HepG2 (cell line): Measurements from ENCODE around the gene CCDC142. TPM values are rescaled to one million over a fixed set of nuclear protein-coding genes. Genes with fewer than 3 reads are reported as not detected.
A peak's percentile ranks its signal among the peaks of the same experiment; 100 is the strongest.

ENCODE experiments used
- EZH2 ChIP-seq: conservative IDR thresholded peaks from 2 replicates; pipeline ENCODE4 v1.6.1; 2012; ENCODE audit warnings: mild to moderate bottlenecking, low read depth, low read length, moderate library complexity
- HNRNPK ChIP-seq: fragments of 200-400 bp; formaldehyde crosslinking; IDR thresholded peaks from 2 replicates; pipeline ENCODE4 v1.6.1; 2018; ENCODE audit warnings: low read length, low read depth, moderate library complexity, mild to moderate bottlenecking; ENCODE audit not compliant: poor library complexity, severe bottlenecking
- IRX3 ChIP-seq: sonication (generic); formaldehyde crosslinking; IDR thresholded peaks from 2 replicates; pipeline ENCODE4 v1.8.1; 2023; ENCODE audit warnings: mild to moderate bottlenecking, low read depth, missing genetic modification reagents, borderline replicate concordance
- NFRKB ChIP-seq: fragments of 450-650 bp; IDR thresholded peaks from 2 replicates; pipeline ENCODE4 v1.6.1; 2017
- PRDM15 ChIP-seq: sonication (generic); formaldehyde crosslinking; IDR thresholded peaks from 2 replicates; pipeline ENCODE4 v1.4.0; 2020; ENCODE audit warnings: missing genetic modification reagents
- RCOR2 ChIP-seq: IDR thresholded peaks from 2 replicates; pipeline ENCODE4 v1.6.1; 2016; ENCODE audit warnings: missing biosample characterization, missing genetic modification reagents
- ZNF124 ChIP-seq: sonication (generic); formaldehyde crosslinking; IDR thresholded peaks from 2 replicates; pipeline ENCODE4 v1.4.0; 2020; ENCODE audit warnings: missing genetic modification reagents
- ZNF446 ChIP-seq: sonication (generic); formaldehyde crosslinking; IDR thresholded peaks from 2 replicates; pipeline ENCODE4 v1.5.0; 2020; ENCODE audit warnings: mild to moderate bottlenecking, missing genetic modification reagents
- ZNF510 ChIP-seq: sonication (generic); formaldehyde crosslinking; IDR thresholded peaks from 2 replicates; pipeline ENCODE4 v1.4.0; 2020; ENCODE audit warnings: low read depth, mild to moderate bottlenecking, missing genetic modification reagents
- ZNF563 ChIP-seq: sonication (generic); formaldehyde crosslinking; IDR thresholded peaks from 2 replicates; pipeline ENCODE4 v1.8.0; 2022; ENCODE audit warnings: mild to moderate bottlenecking, moderate library complexity, missing genetic modification reagents
- ZNF660 ChIP-seq: sonication (generic); formaldehyde crosslinking; IDR thresholded peaks from 2 replicates; pipeline ENCODE4 v1.5.1; 2020; ENCODE audit warnings: mild to moderate bottlenecking, low read depth, missing genetic modification reagents, borderline replicate concordance
- ZNF883 ChIP-seq: sonication (generic); formaldehyde crosslinking; IDR thresholded peaks from 2 replicates; pipeline ENCODE4 v1.5.1; 2020; ENCODE audit warnings: mild to moderate bottlenecking, missing genetic modification reagents; ENCODE audit errors: not compliant biosample characterization
- ZSCAN22 ChIP-seq: sonication (generic); formaldehyde crosslinking; IDR thresholded peaks from 2 replicates; pipeline ENCODE4 v1.4.0; 2020; ENCODE audit warnings: mild to moderate bottlenecking, missing genetic modification reagents
- polyA plus RNA-seq, 8 experiments: library from polyadenylated mRNA; depleted of rRNA in 3 of 8; stranded (reverse) in 7 of 8; unstranded in 1 of 8; fragments of >200 nt; fragmentation: Illumina TruSeq in 4 of 8; extraction: Trizol in 4 of 8; gene quantifications; 2 replicates each; pipeline versions ENCODE4 v1.2.1 to v1.2.3, GENCODE V29; 2011 to 2016; ENCODE audit warnings: low read depth in 4 of 8, missing spikeins in 1 of 8, mixed read lengths in 1 of 8; ENCODE audit not compliant: insufficient read depth in 1 of 8
- total RNA-seq, 5 experiments: library from RNA; depleted of rRNA; stranded (reverse); fragments of >200 nt; fragmentation: Illumina TruSeq; extraction: Trizol; gene quantifications; 2 replicates each; pipeline ENCODE4 v1.2.3, GENCODE V29; 2016; ENCODE audit warnings: low read depth in 1 of 5
- TF ChIP-seq, protein P1 (sequence below): sonication (generic); formaldehyde crosslinking; conservative IDR thresholded peaks from 2 replicates; pipeline ENCODE4 v1.4.0; 2020; ENCODE audit warnings: mild to moderate bottlenecking, missing genetic modification reagents, moderate library complexity
- TF ChIP-seq, protein P2 (sequence below), 2 experiments: sonication (generic) in 1 of 2; formaldehyde crosslinking in 1 of 2; IDR thresholded peaks; 2 replicates each; pipeline versions ENCODE4 v1.5.1 to v1.6.1; 2011 to 2020; ENCODE audit warnings: borderline replicate concordance in 1 of 2, low read depth in 1 of 2, low read length in 1 of 2, mild to moderate bottlenecking in 1 of 2, missing genetic modification reagents in 1 of 2, moderate library complexity in 1 of 2
- TF ChIP-seq, protein P3 (sequence below): sonication (generic); formaldehyde crosslinking; IDR thresholded peaks from 2 replicates; pipeline ENCODE4 v1.5.1; 2020; ENCODE audit warnings: missing genetic modification reagents, mild to moderate bottlenecking, borderline replicate concordance

Gene CCDC142
- total and polyA plus RNA-seq, 2 of the 13 experiments (the other 11 are each of a cell fraction or from before 2014, with no cell fraction given), result 14.7 to 30.4 TPM

DNA sequence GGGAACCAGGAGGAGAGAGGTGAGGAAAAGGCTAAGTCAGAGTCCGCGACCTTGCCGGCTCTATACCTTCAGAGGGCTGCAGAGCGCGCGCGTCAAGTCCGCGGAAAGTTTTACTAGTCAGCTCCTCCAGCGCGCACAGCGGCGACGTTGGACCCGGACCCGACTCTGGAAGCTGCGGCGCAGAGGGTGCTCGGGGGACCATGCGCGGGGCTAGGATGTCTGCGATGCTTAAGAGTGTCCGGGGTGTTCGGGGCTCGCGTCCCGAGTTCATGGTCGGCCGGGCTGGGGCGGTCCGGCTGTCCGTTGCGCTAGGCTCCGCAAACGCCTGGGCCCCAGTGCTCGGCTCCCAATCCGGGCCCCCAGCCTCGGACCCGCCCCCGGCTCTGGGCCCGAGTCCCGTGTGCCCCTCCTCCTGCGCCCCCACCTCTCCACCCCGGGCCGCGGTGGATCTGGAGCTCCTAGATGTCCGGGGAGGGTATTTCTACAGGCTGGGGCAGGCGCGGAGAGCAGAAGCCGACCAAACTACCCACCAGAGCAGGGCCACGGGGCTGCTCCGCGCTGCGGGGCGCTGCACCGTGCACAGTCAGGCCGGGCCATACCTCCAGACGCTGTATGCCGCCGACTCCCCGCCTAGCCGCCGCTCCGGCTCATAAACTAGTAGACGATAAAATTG lies 16.6 kb upstream of the CCDC142 start, which contains the start of gene LBX2 (continued):
- TF ChIP-seq, protein P1, sequence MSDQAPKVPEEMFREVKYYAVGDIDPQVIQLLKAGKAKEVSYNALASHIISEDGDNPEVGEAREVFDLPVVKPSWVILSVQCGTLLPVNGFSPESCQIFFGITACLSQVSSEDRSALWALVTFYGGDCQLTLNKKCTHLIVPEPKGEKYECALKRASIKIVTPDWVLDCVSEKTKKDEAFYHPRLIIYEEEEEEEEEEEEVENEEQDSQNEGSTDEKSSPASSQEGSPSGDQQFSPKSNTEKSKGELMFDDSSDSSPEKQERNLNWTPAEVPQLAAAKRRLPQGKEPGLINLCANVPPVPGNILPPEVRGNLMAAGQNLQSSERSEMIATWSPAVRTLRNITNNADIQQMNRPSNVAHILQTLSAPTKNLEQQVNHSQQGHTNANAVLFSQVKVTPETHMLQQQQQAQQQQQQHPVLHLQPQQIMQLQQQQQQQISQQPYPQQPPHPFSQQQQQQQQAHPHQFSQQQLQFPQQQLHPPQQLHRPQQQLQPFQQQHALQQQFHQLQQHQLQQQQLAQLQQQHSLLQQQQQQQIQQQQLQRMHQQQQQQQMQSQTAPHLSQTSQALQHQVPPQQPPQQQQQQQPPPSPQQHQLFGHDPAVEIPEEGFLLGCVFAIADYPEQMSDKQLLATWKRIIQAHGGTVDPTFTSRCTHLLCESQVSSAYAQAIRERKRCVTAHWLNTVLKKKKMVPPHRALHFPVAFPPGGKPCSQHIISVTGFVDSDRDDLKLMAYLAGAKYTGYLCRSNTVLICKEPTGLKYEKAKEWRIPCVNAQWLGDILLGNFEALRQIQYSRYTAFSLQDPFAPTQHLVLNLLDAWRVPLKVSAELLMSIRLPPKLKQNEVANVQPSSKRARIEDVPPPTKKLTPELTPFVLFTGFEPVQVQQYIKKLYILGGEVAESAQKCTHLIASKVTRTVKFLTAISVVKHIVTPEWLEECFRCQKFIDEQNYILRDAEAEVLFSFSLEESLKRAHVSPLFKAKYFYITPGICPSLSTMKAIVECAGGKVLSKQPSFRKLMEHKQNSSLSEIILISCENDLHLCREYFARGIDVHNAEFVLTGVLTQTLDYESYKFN (CRISPR knock-in tag), result 0 out of 2 replicates have a peak, but pooled peaks have one; percentile 20
- TF ChIP-seq, protein P2, sequence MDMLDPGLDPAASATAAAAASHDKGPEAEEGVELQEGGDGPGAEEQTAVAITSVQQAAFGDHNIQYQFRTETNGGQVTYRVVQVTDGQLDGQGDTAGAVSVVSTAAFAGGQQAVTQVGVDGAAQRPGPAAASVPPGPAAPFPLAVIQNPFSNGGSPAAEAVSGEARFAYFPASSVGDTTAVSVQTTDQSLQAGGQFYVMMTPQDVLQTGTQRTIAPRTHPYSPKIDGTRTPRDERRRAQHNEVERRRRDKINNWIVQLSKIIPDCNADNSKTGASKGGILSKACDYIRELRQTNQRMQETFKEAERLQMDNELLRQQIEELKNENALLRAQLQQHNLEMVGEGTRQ (IDR thresholded peaks at IDR 0.05; ENCODE audit: low read depth, low read length), result no peak
- TF ChIP-seq, protein P2 (CRISPR knock-in tag; IDR thresholded peaks at IDR 0.05; ENCODE audit: borderline replicate concordance), result no peak
- TF ChIP-seq IRX3 (CRISPR knock-in tag) (no peak), ZNF660 (no peak), PRDM15 (CRISPR knock-in tag) (no peak), ZNF563 (no peak), EZH2 (no peak), HNRNPK (peak; percentile 29), ZNF446 (CRISPR knock-in tag) (no peak), ZNF883 (CRISPR knock-in tag) (no peak), ZNF124 (no peak), RCOR2 (CRISPR knock-in tag) (no peak), ZSCAN22 (CRISPR knock-in tag) (no peak), ZNF510 (CRISPR knock-in tag) (no peak), NFRKB (no peak)
- TF ChIP-seq, protein P3, sequence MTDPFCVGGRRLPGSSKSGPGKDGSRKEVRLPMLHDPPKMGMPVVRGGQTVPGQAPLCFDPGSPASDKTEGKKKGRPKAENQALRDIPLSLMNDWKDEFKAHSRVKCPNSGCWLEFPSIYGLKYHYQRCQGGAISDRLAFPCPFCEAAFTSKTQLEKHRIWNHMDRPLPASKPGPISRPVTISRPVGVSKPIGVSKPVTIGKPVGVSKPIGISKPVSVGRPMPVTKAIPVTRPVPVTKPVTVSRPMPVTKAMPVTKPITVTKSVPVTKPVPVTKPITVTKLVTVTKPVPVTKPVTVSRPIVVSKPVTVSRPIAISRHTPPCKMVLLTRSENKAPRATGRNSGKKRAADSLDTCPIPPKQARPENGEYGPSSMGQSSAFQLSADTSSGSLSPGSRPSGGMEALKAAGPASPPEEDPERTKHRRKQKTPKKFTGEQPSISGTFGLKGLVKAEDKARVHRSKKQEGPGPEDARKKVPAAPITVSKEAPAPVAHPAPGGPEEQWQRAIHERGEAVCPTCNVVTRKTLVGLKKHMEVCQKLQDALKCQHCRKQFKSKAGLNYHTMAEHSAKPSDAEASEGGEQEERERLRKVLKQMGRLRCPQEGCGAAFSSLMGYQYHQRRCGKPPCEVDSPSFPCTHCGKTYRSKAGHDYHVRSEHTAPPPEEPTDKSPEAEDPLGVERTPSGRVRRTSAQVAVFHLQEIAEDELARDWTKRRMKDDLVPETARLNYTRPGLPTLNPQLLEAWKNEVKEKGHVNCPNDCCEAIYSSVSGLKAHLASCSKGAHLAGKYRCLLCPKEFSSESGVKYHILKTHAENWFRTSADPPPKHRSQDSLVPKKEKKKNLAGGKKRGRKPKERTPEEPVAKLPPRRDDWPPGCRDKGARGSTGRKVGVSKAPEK (CRISPR knock-in tag), result peak; percentile 75; the same call in 1 of the 2 replicates
